Neutrophil (primary cell): ENCODE data around the gene BRF1.
"Not testable (repeated sequence)": the region's sequence is repeated elsewhere in the genome, so short reads cannot be mapped to it uniquely, and the experiment has no call there.

Experiments used
- H3K27ac ChIP-seq: fragments of 200-600 bp; sonication (generic); 2 replicates; pipeline ENCODE4 v1.5.1; 2016; ENCODE audit warnings: mild to moderate bottlenecking, moderate library complexity
- H3K27me3 ChIP-seq: fragments of 200-600 bp; sonication (generic); 2 replicates; pipeline ENCODE4 v1.6.0; 2016; ENCODE audit warnings: mild to moderate bottlenecking
- H3K36me3 ChIP-seq: fragments of 200-600 bp; sonication (generic); 2 replicates; pipeline ENCODE4 v1.5.1; 2017
- H3K4me1 ChIP-seq, 2 experiments: fragments of 200-600 bp in 1 of 2; sonication (generic) in 1 of 2; 1 replicate in 1 of 2; 2 replicates in 1 of 2; pipeline versions ENCODE4 v1.5.1 to v1.6.1; 2013 to 2016; ENCODE audit warnings: low read depth in 1 of 2, low read length in 1 of 2, mild to moderate bottlenecking in 1 of 2, moderate library complexity in 1 of 2; ENCODE audit not compliant: control insufficient read depth in 1 of 2, insufficient read depth in 1 of 2
- H3K4me3 ChIP-seq, 2 experiments: fragments of 200-600 bp in 1 of 2; sonication (generic) in 1 of 2; 1 replicate in 1 of 2; 2 replicates in 1 of 2; pipeline ENCODE4 v1.5.1; 2013 to 2016; ENCODE audit warnings: low read depth in 1 of 2, low read length in 1 of 2, mild to moderate bottlenecking in 1 of 2, moderate library complexity in 1 of 2
- H3K9me3 ChIP-seq: fragments of 200-600 bp; sonication (generic); 2 replicates; pipeline ENCODE4 v1.5.1; 2016
- CTCF ChIP-seq: fragments of 200-600 bp; sonication (generic); IDR thresholded peaks from 2 replicates; pipeline ENCODE4 v1.5.1; 2016; ENCODE audit warnings: antibody characterized with exemption

The BRF1 gene

DNA sequence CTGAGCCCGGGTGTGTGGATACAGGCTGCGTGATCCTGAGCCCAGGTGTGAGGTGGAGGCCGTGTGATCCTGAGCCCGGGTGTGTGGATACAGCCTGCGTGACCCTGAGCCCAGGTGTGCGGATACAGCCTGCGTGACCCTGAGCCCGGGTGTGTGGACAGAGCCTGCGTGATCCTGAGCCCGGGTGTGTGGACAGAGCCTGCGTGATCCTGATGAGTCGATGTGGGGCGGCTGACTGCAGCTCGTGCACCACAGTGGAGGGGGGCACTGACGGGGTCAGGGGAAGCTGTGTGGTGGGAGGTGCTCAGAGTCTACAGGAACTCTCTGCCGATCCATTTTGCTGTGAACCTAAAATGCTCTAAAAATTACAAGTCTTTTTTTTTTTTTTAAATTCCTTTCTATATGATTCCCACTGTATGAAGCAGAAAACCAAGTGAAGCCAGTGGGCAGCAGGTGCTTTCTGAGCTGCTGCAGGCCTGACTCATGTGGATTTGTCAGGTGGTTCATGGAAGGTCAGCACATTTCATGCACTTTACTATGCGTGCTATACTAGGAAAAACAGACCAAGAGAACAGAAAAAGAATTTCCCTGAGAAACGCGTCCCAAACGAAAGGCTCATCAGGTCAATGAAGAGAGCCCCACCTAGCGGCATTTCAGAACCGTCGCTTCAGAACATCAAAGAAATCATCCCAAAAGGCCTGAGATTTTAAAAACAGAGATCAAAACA, 19.3 kb downstream of the BRF1 start:
- Histone ChIP-seq H3K27ac (no peak overlapping the region), H3K4me3 (no peak overlapping the region), H3K36me3 (no peaks in the 10 kb centered on the region), H3K4me1 (no peaks in the 10 kb centered on the region), H3K27me3 (no peaks in the 10 kb centered on the region), H3K9me3 (no peaks in the 10 kb centered on the region)
- no peak for TF ChIP-seq CTCF

- no peaks in the 10 kb centered on the region for H3K4me1 ChIP-seq
- TF ChIP-seq CTCF = no peak
- H3K27me3 ChIP-seq = no peaks in the 10 kb centered on the region
- H3K27ac ChIP-seq = no peak overlapping the region
- no peaks in the 10 kb centered on the region for H3K36me3 ChIP-seq
- H3K9me3 ChIP-seq = no peaks in the 10 kb centered on the region
- H3K4me3 ChIP-seq = no peak overlapping the region
Observed at GRCh38 chr14:105280525-105280924, 20.3 kb downstream of the BRF1 start.

- no peaks in the 10 kb centered on the region for H3K9me3 ChIP-seq
- H3K36me3 ChIP-seq = no peaks in the 10 kb centered on the region
- no peak overlapping the region for H3K27ac ChIP-seq
- H3K4me1 ChIP-seq = no peaks in the 10 kb centered on the region
- TF ChIP-seq CTCF = no peak
- no peaks in the 10 kb centered on the region for H3K27me3 ChIP-seq
- no peak overlapping the region for H3K4me3 ChIP-seq
Observed at GRCh38 chr14:105279642-105280361, 21.0 kb downstream of the BRF1 start.

GRCh38 chr14:105277448-105277847, 23.4 kb downstream of the BRF1 start:
- H3K27me3 ChIP-seq, H3K9me3 ChIP-seq, H3K4me1 ChIP-seq, H3K4me3 ChIP-seq, H3K27ac ChIP-seq, H3K36me3 ChIP-seq: not testable (repeated sequence)

GRCh38 chr14:105275267-105275946, 25.4 kb downstream of the BRF1 start:
- TF ChIP-seq CTCF = no peak

DNA sequence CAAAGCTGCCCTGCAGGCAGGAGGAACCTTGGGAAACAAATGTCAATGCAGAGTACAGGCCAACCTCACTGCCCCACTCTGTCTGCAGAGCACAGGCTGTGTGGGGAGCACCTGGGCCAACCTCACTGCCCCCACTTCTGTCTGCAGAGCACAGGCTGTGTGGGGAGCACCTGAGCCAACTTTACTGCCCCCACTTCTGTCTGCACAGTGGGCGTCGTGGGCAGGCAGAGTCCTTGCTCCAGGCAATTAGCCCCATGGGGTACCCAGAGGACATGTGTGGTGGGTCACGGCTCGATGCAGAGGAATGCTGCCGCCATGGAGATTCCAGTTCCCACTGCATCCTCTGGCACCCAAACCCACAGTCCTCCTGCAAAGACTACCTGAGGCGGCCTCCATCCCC, 26.2 kb downstream of the BRF1 start:
- Histone ChIP-seq H3K9me3 (no peaks in the 10 kb centered on the region), H3K27ac (no peak overlapping the region), H3K4me3 (no peak overlapping the region), H3K4me1 (no peaks in the 10 kb centered on the region), H3K27me3 (no peaks in the 10 kb centered on the region), H3K36me3 (no peaks in the 10 kb centered on the region)
- TF ChIP-seq CTCF = no peak

More at GRCh38 chr14:105275267-105275946, 25.4 kb downstream of the BRF1 start:
- H3K27ac ChIP-seq = no peak overlapping the region
- H3K9me3 ChIP-seq = no peaks in the 10 kb centered on the region
- no peaks in the 10 kb centered on the region for H3K4me1 ChIP-seq
- no peaks in the 10 kb centered on the region for H3K27me3 ChIP-seq
- H3K36me3 ChIP-seq = no peaks in the 10 kb centered on the region
- H3K4me3 ChIP-seq = no peak overlapping the region
